HG03060 (cell line): ENCODE data around the gene HK2.
"Not testable (repeated sequence)": the region's sequence is repeated elsewhere in the genome, so short reads cannot be mapped to it uniquely, and the experiment has no call there.

Experiments
- ATAC-seq: cut with Tn5 transposase; IDR thresholded peaks from one replicate; pipeline ENCODE4 v1.9.1; 2021; ENCODE audit warnings: low read depth, moderate number of reproducible peaks; ENCODE audit not compliant: unreplicated experiment

Gene HK2

GRCh38 chr2:74892609-74893008, 58.7 kb downstream of the HK2 start:
- ATAC-seq: no peak

- ATAC-seq: no peak
Observed at GRCh38 chr2:74893332-74893731, 59.4 kb downstream of the HK2 start.

GRCh38 chr2:74894272-74894981, 60.5 kb downstream of the HK2 start:
- no peak for ATAC-seq

GRCh38 chr2:74895001-74895400, 61.1 kb downstream of the HK2 start:
- no peak for ATAC-seq

- ATAC-seq: no peak
Observed at GRCh38 chr2:74896232-74896631, 62.3 kb downstream of the HK2 start.

GRCh38 chr2:74900225-74900624, 66.3 kb downstream of the HK2 start:
- not testable (repeated sequence) for ATAC-seq

- ATAC-seq: no peak
Observed at GRCh38 chr2:74902281-74902860, 68.4 kb downstream of the HK2 start.

GRCh38 chr2:74906395-74906794, 72.5 kb downstream of the HK2 start:
- ATAC-seq: no peak

- not testable (repeated sequence) for ATAC-seq
Observed at GRCh38 chr2:74907560-74907959, 73.6 kb downstream of the HK2 start.

GRCh38 chr2:74908748-74909444, 75.0 kb downstream of the HK2 start:
- ATAC-seq: no peak

GRCh38 chr2:74910245-74910644, 76.3 kb downstream of the HK2 start:
- no peak for ATAC-seq

GRCh38 chr2:74911061-74911460, 77.1 kb downstream of the HK2 start:
- ATAC-seq: no peak

- no peak for ATAC-seq
Observed at GRCh38 chr2:74915743-74916142, 81.8 kb downstream of the HK2 start.

GRCh38 chr2:74916394-74916793, 82.5 kb downstream of the HK2 start:
- ATAC-seq: no peak

- no peak for ATAC-seq
Observed at GRCh38 chr2:74917702-74918619, 84.0 kb downstream of the HK2 start.

GRCh38 chr2:74919827-74920226, 85.9 kb downstream of the HK2 start:
- ATAC-seq: no peak

GRCh38 chr2:74921236-74921736, 87.4 kb downstream of the HK2 start:
- no peak for ATAC-seq

GRCh38 chr2:74922592-74923227, 88.8 kb downstream of the HK2 start:
- no peak for ATAC-seq

GRCh38 chr2:74924463-74925265, 90.7 kb downstream of the HK2 start:
- ATAC-seq: no peak
